ENCODE results near the gene MTCL1.

- no peak for TF ChIP-seq GABPB1 (CRISPR knock-in tag; IDR thresholded peaks at IDR 0.05)
- no peak for TF ChIP-seq NCOA1 (IDR thresholded peaks at IDR 0.05; ENCODE audit: low read depth)
- no peak for TF ChIP-seq NRF1 (conservative IDR thresholded peaks at IDR 0.05 in 1 of 2, IDR thresholded peaks at IDR 0.05 in 1 of 2)
- no peak for TF ChIP-seq POLR2AphosphoS5 (IDR thresholded peaks at IDR 0.05; ENCODE audit: control insufficient read depth, insufficient read depth, low read depth, low read length)
These were observed 140.2 kb downstream of the MTCL1 start for GRCh38 chr18:8845506-8845905.

Data from K562 (cell line).